Measurements from ENCODE around the gene HSPA9.

DNA sequence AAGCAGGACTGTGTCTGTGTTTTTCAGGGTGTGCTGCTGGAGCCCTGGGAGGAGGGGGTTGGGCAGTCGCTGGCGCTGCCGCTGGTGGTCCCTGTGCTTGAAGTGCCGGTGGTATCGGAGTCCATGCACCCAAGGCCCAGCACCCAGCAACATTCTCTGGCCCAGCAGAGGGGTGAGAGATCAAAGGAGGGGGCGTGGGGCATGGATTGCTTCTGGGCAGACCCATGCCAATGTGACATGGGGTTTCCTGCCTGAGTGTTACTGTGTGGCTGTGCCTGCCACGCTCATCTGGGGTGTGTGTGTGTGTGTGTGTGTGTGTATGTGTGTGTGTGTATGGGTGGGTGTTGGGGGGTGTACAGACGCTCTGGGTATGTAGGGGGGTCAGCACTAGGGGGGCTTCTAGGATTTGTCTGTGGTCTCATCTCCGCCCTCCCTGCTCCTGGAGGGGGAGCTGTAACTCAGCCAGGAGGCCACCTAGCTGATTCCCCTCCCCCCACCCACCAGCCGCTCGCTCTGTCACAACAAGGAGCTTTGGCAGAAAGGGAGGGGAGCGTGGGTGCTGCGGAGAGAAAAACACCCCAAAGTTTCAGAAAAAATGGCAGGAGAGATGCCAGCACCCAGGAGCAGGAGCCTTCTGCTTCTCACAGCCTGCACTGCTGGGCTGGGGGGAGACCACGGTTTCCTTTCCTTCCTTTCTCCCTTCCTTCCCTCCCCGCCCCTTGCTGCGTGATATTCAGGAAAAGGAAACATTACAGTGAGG, 35.9 kb upstream of the HSPA9 start:
- TF ChIP-seq, protein P1, sequence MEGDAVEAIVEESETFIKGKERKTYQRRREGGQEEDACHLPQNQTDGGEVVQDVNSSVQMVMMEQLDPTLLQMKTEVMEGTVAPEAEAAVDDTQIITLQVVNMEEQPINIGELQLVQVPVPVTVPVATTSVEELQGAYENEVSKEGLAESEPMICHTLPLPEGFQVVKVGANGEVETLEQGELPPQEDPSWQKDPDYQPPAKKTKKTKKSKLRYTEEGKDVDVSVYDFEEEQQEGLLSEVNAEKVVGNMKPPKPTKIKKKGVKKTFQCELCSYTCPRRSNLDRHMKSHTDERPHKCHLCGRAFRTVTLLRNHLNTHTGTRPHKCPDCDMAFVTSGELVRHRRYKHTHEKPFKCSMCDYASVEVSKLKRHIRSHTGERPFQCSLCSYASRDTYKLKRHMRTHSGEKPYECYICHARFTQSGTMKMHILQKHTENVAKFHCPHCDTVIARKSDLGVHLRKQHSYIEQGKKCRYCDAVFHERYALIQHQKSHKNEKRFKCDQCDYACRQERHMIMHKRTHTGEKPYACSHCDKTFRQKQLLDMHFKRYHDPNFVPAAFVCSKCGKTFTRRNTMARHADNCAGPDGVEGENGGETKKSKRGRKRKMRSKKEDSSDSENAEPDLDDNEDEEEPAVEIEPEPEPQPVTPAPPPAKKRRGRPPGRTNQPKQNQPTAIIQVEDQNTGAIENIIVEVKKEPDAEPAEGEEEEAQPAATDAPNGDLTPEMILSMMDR (IDR thresholded peaks at IDR 0.05), result no peak; the same call in 1 of the 2 replicates
- TF ChIP-seq, protein P2, sequence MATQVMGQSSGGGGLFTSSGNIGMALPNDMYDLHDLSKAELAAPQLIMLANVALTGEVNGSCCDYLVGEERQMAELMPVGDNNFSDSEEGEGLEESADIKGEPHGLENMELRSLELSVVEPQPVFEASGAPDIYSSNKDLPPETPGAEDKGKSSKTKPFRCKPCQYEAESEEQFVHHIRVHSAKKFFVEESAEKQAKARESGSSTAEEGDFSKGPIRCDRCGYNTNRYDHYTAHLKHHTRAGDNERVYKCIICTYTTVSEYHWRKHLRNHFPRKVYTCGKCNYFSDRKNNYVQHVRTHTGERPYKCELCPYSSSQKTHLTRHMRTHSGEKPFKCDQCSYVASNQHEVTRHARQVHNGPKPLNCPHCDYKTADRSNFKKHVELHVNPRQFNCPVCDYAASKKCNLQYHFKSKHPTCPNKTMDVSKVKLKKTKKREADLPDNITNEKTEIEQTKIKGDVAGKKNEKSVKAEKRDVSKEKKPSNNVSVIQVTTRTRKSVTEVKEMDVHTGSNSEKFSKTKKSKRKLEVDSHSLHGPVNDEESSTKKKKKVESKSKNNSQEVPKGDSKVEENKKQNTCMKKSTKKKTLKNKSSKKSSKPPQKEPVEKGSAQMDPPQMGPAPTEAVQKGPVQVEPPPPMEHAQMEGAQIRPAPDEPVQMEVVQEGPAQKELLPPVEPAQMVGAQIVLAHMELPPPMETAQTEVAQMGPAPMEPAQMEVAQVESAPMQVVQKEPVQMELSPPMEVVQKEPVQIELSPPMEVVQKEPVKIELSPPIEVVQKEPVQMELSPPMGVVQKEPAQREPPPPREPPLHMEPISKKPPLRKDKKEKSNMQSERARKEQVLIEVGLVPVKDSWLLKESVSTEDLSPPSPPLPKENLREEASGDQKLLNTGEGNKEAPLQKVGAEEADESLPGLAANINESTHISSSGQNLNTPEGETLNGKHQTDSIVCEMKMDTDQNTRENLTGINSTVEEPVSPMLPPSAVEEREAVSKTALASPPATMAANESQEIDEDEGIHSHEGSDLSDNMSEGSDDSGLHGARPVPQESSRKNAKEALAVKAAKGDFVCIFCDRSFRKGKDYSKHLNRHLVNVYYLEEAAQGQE (IDR thresholded peaks at IDR 0.05; ENCODE audit: insufficient read depth in 1 of 2, low read depth in 2 of 2, low read length in 1 of 2), result no peak
